Thyroid gland (tissue), 4 donors: ENCODE measurements around the gene VWA2. TPM values are rescaled to one million over a fixed set of nuclear protein-coding genes. Genes with fewer than 3 reads are reported as not detected.

Source experiments
- DNase-seq, 2 donors: peaks; one replicate each; pipeline ENCODE4 v3.0.0-alpha.2; 2019
- H3K27ac ChIP-seq, 3 donors: fragments of 200-600 bp; sonication (generic); 1 replicate in 2 of 3; 2 replicates in 1 of 3; pipeline ENCODE4 v1.5.1; 2016 to 2019; ENCODE audit warnings: mild to moderate bottlenecking in 1 of 3, moderate library complexity in 1 of 3
- H3K27me3 ChIP-seq: fragments of 200-600 bp; sonication (generic); one replicate; pipeline ENCODE4 v1.5.1; 2019
- H3K36me3 ChIP-seq, 2 donors: fragments of 200-600 bp; sonication (generic); one replicate each; pipeline ENCODE4 v1.5.1; 2016 to 2019
- H3K4me1 ChIP-seq, 2 donors: fragments of 200-600 bp; sonication (generic); one replicate each; pipeline ENCODE4 v1.5.1; 2017 to 2019
- H3K4me3 ChIP-seq, 3 donors: fragments of 200-600 bp; sonication (generic); replicated peaks in 1 of 3; 1 replicate in 2 of 3; 2 replicates in 1 of 3; pipeline ENCODE4 v1.5.1; 2016; ENCODE audit warnings: mild to moderate bottlenecking in 1 of 3
- H3K9me3 ChIP-seq: fragments of 200-600 bp; sonication (generic); one replicate; pipeline ENCODE4 v1.5.1; 2017
- POLR2A ChIP-seq, 2 donors: fragments of 450-650 bp; IDR thresholded peaks; one replicate each; pipeline ENCODE4 v1.6.1; 2017; ENCODE audit warnings: antibody characterized with exemption in 2 of 2, mild to moderate bottlenecking in 2 of 2, moderate library complexity in 1 of 2
- WGBS, 2 donors: methylation state at CpG; one replicate each; pipeline ENCODE4 v1.1.5; 2017; 5-methylcytosine and 5-hydroxymethylcytosine counted together
- intact Hi-C: fragments of 100-400 bp; cut with DNase I; formaldehyde crosslinking; loops from one replicate; pipeline ENCODE4 v1.15.1; 2023
- total RNA-seq, 4 donors: library from RNA; depleted of rRNA; stranded (reverse); fragments of >200 nt; gene quantifications; one replicate each; pipeline ENCODE4 v1.2.3, GENCODE V29; 2016
- TF ChIP-seq, protein P1 (sequence below), 6 experiments: fragments of 200-600 bp in 3 of 6; fragments of 450-650 bp in 3 of 6; sonication (generic) in 3 of 6; IDR thresholded peaks; one replicate each; pipeline ENCODE4 v1.5.1; 2016 to 2019; ENCODE audit warnings: antibody characterized with exemption in 6 of 6, mild to moderate bottlenecking in 2 of 6, inconsistent platforms in 1 of 6, moderate library complexity in 1 of 6

Gene VWA2
- total RNA-seq, 4 donors from 2014 or later = 0.13 to 0.22 TPM; not detected in 2

DNA sequence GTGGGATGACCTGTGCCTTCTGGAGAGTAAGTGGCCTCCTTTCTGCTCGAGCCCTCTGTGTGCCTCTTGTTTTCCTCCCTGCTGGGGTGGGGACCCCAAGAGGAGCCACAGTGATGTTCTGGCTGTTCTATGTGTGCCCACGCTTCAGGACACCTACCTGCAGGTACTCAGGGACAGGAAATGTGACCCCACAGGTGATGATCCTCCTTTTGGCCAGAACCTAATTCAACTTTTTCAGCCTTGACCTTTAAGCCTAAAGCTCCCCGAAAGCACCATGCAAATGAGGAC, 70.3 kb downstream of the VWA2 start:
- Histone ChIP-seq H3K27ac (peak overlapping the region in 2 of 3 donors; percentile 56 to 82), H3K9me3 (no peaks in the 10 kb centered on the region), H3K4me3 (no peak overlapping the region), H3K27me3 (no peaks in the 10 kb centered on the region), H3K4me1 (peaks cover 8 to 25% of the 10 kb centered on the region in 2 donors), H3K36me3 (peaks cover 44 to 53% of the 10 kb centered on the region in 2 donors)
- TF ChIP-seq, protein P1, sequence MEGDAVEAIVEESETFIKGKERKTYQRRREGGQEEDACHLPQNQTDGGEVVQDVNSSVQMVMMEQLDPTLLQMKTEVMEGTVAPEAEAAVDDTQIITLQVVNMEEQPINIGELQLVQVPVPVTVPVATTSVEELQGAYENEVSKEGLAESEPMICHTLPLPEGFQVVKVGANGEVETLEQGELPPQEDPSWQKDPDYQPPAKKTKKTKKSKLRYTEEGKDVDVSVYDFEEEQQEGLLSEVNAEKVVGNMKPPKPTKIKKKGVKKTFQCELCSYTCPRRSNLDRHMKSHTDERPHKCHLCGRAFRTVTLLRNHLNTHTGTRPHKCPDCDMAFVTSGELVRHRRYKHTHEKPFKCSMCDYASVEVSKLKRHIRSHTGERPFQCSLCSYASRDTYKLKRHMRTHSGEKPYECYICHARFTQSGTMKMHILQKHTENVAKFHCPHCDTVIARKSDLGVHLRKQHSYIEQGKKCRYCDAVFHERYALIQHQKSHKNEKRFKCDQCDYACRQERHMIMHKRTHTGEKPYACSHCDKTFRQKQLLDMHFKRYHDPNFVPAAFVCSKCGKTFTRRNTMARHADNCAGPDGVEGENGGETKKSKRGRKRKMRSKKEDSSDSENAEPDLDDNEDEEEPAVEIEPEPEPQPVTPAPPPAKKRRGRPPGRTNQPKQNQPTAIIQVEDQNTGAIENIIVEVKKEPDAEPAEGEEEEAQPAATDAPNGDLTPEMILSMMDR (IDR thresholded peaks at IDR 0.05) = no peak
- no peak for TF ChIP-seq POLR2A (IDR thresholded peaks at IDR 0.05)
- WGBS, 2 donors = 80 to 88% methylated on average over 3 of the region's 3 CpGs
- DNase-seq = peak in 1 of 2 donors; percentile 1
- intact Hi-C loops = loop anchor here (10.0 kb wide), 4 partner anchors 95 to 395 kb away; partner anchors contain the start of gene AFAP1L2

DNA sequence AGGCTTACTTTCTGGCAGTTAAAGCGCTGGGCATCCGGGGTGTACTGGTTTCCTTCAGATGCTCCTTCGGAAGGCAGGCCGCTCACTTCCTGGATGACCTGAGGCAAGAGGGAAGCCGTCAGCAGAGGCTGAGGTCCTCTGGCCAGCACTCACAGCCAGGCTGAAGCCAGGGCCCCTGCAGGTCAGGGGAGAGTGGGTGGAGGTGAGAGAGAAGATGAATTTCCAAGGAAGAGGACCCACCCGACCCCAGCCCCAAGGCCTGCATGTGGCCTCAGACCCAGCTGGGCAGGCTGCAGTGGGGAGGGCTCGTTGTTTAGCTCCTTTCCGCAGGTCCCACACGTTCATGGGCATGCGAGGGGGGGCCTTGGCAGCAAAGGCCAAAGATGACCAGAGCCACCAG, 71.3 kb downstream of the VWA2 start:
- H3K36me3 ChIP-seq = peaks cover 44 to 54% of the 10 kb centered on the region in 2 donors
- peak overlapping the region in 1 of 3 donors; percentile 56 for H3K27ac ChIP-seq
- H3K27me3 ChIP-seq = no peaks in the 10 kb centered on the region
- H3K9me3 ChIP-seq = no peaks in the 10 kb centered on the region
- peak in 1 of 2 donors; percentile 2 for DNase-seq
- WGBS, 2 donors = 82 to 83% methylated on average over 10 of the region's 10 CpGs
- TF ChIP-seq POLR2A (IDR thresholded peaks at IDR 0.05) = no peak
- TF ChIP-seq, protein P1 (IDR thresholded peaks at IDR 0.05) = no peak
- intact Hi-C loops = no loop called here
- H3K4me1 ChIP-seq = peaks cover 0 to 15% of the 10 kb centered on the region in 2 donors
- no peak overlapping the region for H3K4me3 ChIP-seq

DNA sequence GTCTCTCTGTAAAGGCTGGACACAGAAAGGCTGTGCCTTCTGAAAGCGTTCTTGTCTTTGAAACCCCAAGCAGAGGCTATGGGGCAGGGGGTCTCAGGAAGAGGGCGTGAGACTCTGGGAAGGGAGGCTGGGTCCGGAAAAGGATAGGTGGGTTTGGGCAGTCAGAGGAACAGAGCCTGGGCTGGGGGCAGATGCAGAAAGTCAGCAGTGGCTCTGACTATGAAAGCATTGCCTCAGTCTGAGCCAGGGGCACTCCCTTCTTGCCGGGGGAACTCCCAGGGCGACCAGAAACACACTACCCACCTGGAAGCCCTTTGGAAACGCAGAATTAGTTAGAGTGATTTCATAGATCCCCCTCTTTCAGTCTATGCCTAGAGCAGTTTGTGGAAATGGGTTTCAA, 72.0 kb downstream of the VWA2 start:
- DNase-seq = peak in 1 of 2 donors; percentile 0
- Histone ChIP-seq H3K4me1 (peaks cover 0 to 15% of the 10 kb centered on the region in 2 donors), H3K9me3 (no peaks in the 10 kb centered on the region), H3K4me3 (no peak overlapping the region), H3K27me3 (no peaks in the 10 kb centered on the region), H3K27ac (peak overlapping the region in 1 of 3 donors; percentile 56), H3K36me3 (peaks cover 44 to 54% of the 10 kb centered on the region in 2 donors)
- intact Hi-C loops = no loop called here
- WGBS, 2 donors = 77 to 78% methylated on average over 6 of the region's 6 CpGs
- TF ChIP-seq POLR2A (IDR thresholded peaks at IDR 0.05) = no peak
- TF ChIP-seq, protein P1 (IDR thresholded peaks at IDR 0.05) = no peak

DNA sequence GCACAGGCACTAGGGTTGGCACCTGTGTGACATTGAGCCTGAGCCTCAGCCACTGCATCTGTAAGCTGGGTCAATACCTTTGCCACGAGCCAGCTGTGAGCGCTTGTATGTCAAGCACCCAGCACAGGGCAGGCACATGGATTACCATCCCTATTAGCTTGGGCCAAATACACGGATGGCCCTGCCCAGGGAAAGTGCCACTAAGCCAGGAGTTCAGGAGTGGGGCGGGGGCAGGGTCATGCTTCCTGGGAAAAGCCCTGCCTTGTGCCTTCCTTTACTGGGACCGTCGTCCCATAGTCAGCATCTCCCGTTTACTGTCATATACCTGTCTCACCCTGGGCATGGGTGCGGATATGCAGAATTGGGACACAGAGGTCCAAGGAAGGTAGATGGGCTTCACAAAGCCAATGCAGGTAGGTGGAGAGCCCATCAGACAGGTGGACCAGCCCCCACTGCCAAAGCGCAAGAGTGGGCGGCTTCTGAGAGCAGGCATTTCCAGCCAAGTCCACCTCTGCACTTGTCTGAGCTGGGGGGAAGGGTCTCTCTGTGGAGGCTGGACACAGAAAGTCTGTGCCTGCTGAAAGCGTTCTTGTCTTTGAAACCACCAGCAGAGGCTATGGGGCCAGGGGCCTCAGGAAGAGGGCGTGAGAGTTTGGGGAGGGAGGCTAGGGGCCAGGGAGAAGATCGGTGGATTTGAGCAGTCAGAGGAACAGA, 72.6 kb downstream of the VWA2 start:
- Histone ChIP-seq H3K4me1 (peaks cover 0 to 15% of the 10 kb centered on the region in 2 donors), H3K4me3 (no peak overlapping the region), H3K36me3 (peaks cover 44 to 54% of the 10 kb centered on the region in 2 donors), H3K9me3 (no peaks in the 10 kb centered on the region), H3K27me3 (no peaks in the 10 kb centered on the region), H3K27ac (peak overlapping the region in 1 of 3 donors; percentile 56)
- intact Hi-C loops = no loop called here
- WGBS, 2 donors = 86 to 93% methylated on average over 9 to 13 of the region's 13 CpGs
- TF ChIP-seq, protein P1 (IDR thresholded peaks at IDR 0.05) = no peak
- no peak for TF ChIP-seq POLR2A (IDR thresholded peaks at IDR 0.05)
- DNase-seq = peak in 1 of 2 donors; percentile 3

DNA sequence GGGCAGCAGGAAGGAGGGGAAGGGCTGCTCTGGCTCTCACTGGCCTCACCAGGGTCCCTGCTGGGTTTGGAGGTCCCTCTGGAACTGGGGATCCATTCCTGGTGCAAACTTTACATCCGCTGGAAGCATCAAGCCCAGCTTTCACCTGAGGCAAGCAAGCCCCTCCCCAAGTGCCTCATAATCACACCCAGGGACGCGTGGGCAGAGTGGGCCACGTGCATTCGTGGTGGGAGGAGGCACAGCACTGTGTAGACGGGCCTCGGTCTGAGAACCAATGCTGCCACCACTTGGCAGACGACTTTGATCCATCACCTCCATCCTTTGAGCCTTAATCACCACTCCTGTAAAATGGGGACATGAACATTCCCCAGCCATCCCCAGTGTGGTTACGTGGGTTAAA, 74.1 kb downstream of the VWA2 start:
- peaks cover 37 to 44% of the 10 kb centered on the region in 2 donors for H3K36me3 ChIP-seq
- no peaks in the 10 kb centered on the region for H3K27me3 ChIP-seq
- H3K9me3 ChIP-seq = no peaks in the 10 kb centered on the region
- TF ChIP-seq POLR2A (IDR thresholded peaks at IDR 0.05) = no peak
- TF ChIP-seq, protein P1 (IDR thresholded peaks at IDR 0.05) = no peak
- no peak overlapping the region for H3K4me3 ChIP-seq
- no peak for DNase-seq
- H3K27ac ChIP-seq = peak overlapping the region in 1 of 3 donors; percentile 23
- H3K4me1 ChIP-seq = peaks cover 0 to 15% of the 10 kb centered on the region in 2 donors
- intact Hi-C loops = no loop called here
- 81 to 94% methylated on average over 9 of the region's 9 CpGs for WGBS, 2 donors
